Aortic smooth muscle cell (primary cell): ENCODE data around the gene SIRT4. TPM values are rescaled to one million over a fixed set of nuclear protein-coding genes. Genes with fewer than 3 reads are reported as not detected.

ENCODE experiments used
- total RNA-seq: library from RNA; depleted of rRNA; stranded (reverse); fragments of >200 nt; gene quantifications from 2 replicates; pipeline ENCODE4 v1.2.3, GENCODE V29; 2014

SIRT4 gene
- total RNA-seq, result 0.79 and 0.87 TPM in 2 replicates

GRCh38 chr12:120301962-120302815 lies at the start of gene SIRT4:
Gene SIRT4 (plus strand): TSS chr12:120302321. CDS start chr12:120303562, 1,241 bp downstream.

GRCh38 chr12:120265473-120266179 lies 36.5 kb upstream of the SIRT4 start, which contains the start of gene PXN:
Gene PXN (minus strand): TSS chr12:120265730. CDS start chr12:120265629, 101 bp downstream.

GRCh38 chr12:120292661-120293531 lies 9.2 kb upstream of the SIRT4 start, which contains the start of gene RNU4-1:
Gene RNU4-1 (minus strand): TSS chr12:120293237.

GRCh38 chr12:120327593-120327992 lies 25.5 kb downstream of the SIRT4 start, which contains the start of gene PLA2G1B:
Gene PLA2G1B (minus strand): TSS chr12:120327779. CDS start chr12:120327753, 26 bp downstream.

Other genes starting within 250 kb of the SIRT4 start
- gene RAB35, start 185.6 kb upstream of the SIRT4 start, total RNA-seq, result 27.2 and 31.4 TPM in 2 replicates
- 73.9 and 92.3 TPM in 2 replicates for gene GCN1, start 107.6 kb upstream of the SIRT4 start, total RNA-seq
- gene RPLP0, start 101.2 kb upstream of the SIRT4 start, total RNA-seq, result 3,700 and 3,777 TPM in 2 replicates
- gene PXN, start 36.6 kb upstream of the SIRT4 start, total RNA-seq, result 14.5 and 24.4 TPM in 2 replicates
- under 0.01 TPM in 2 replicates for gene RNU4-2, start 10.4 kb upstream of the SIRT4 start, total RNA-seq
- under 0.01 TPM in 1 of 2 replicates, not detected in the other for gene RNU4-1, start 9.1 kb upstream of the SIRT4 start, total RNA-seq
- gene PLA2G1B, start 25.5 kb downstream of the SIRT4 start, total RNA-seq, result 0.25 TPM in 1 of 2 replicates, not detected in the other
- gene MSI1, start 66.8 kb downstream of the SIRT4 start, total RNA-seq, result not detected in 2 replicates
- 480 and 586 TPM in 2 replicates for gene COX6A1, start 135.8 kb downstream of the SIRT4 start, total RNA-seq
- gene TRIAP1, start 144.1 kb downstream of the SIRT4 start, total RNA-seq, result 17.6 and 19.0 TPM in 2 replicates
- gene GATC, start 144.1 kb downstream of the SIRT4 start, total RNA-seq, result 18.6 and 19.8 TPM in 2 replicates
- gene SRSF9, start 167.4 kb downstream of the SIRT4 start, total RNA-seq, result 151 and 223 TPM in 2 replicates
- gene DYNLL1, start 193.8 kb downstream of the SIRT4 start, total RNA-seq, result 377 and 386 TPM in 2 replicates
- gene COQ5, start 226.8 kb downstream of the SIRT4 start, total RNA-seq, result 27.9 and 33.1 TPM in 2 replicates
- gene RNF10, start 232.0 kb downstream of the SIRT4 start, total RNA-seq, result 132 and 182 TPM in 2 replicates